ENCODE measurements around the gene UXS1.

UXS1 gene

GRCh38 chr2:106189325-106189724 is 4.8 kb downstream of the UXS1 start:
- no peak for DNase-seq (ENCODE audit: low read depth)
- no peak overlapping the region for H3K4me3 ChIP-seq (ENCODE audit: control insufficient read depth, low read depth, low read length)
- no peak for TF ChIP-seq CTCF (IDR thresholded peaks at IDR 0.05; ENCODE audit: control insufficient read depth, insufficient read depth, low read depth, low read length, missing control alignments)

GRCh38 chr2:106187273-106187891 is 6.7 kb downstream of the UXS1 start:
- TF ChIP-seq CTCF (IDR thresholded peaks at IDR 0.05; ENCODE audit: control insufficient read depth, insufficient read depth, low read depth, low read length, missing control alignments): no peak
- H3K4me3 ChIP-seq (ENCODE audit: control insufficient read depth, low read depth, low read length): no peak overlapping the region
- DNase-seq (ENCODE audit: low read depth): no peak

GRCh38 chr2:106185475-106186184 is 8.5 kb downstream of the UXS1 start:
- no peak for DNase-seq (ENCODE audit: low read depth)
- no peak overlapping the region for H3K4me3 ChIP-seq (ENCODE audit: control insufficient read depth, low read depth, low read length)
- TF ChIP-seq CTCF (IDR thresholded peaks at IDR 0.05; ENCODE audit: control insufficient read depth, insufficient read depth, low read depth, low read length, missing control alignments): no peak

GRCh38 chr2:106184857-106185256 is 9.2 kb downstream of the UXS1 start:
- H3K4me3 ChIP-seq (ENCODE audit: control insufficient read depth, low read depth, low read length): no peak overlapping the region
- no peak for TF ChIP-seq CTCF (IDR thresholded peaks at IDR 0.05; ENCODE audit: control insufficient read depth, insufficient read depth, low read depth, low read length, missing control alignments)
- DNase-seq (ENCODE audit: low read depth): no peak

- no peak overlapping the region for H3K4me3 ChIP-seq (ENCODE audit: control insufficient read depth, low read depth, low read length)
- no peak for TF ChIP-seq CTCF (IDR thresholded peaks at IDR 0.05; ENCODE audit: control insufficient read depth, insufficient read depth, low read depth, low read length, missing control alignments)
- DNase-seq (ENCODE audit: low read depth): no peak
Observed at GRCh38 chr2:106184394-106184793, 9.7 kb downstream of the UXS1 start.

- TF ChIP-seq CTCF (IDR thresholded peaks at IDR 0.05; ENCODE audit: control insufficient read depth, insufficient read depth, low read depth, low read length, missing control alignments): no peak
- no peak overlapping the region for H3K4me3 ChIP-seq (ENCODE audit: control insufficient read depth, low read depth, low read length)
- DNase-seq (ENCODE audit: low read depth): no peak
Observed at GRCh38 chr2:106183101-106183696, 10.9 kb downstream of the UXS1 start.
